Hepatocyte (in vitro differentiated cells): ENCODE measurements around the gene PIGN. TPM values are rescaled to one million over a fixed set of nuclear protein-coding genes. Genes with fewer than 3 reads are reported as not detected.

Source experiments
- DNase-seq: peaks from one replicate; pipeline ENCODE4 v3.0.0-alpha.2; 2016; ENCODE audit warnings: low spot score
- H2AFZ ChIP-seq: fragments of 200-600 bp; sonication (generic); 2 replicates; pipeline ENCODE4 v1.6.0; 2016; ENCODE audit warnings: antibody characterized with exemption, mild to moderate bottlenecking
- H3K27ac ChIP-seq: fragments of 200-600 bp; sonication (generic); 2 replicates; pipeline ENCODE4 v1.5.1; 2016; ENCODE audit warnings: mild to moderate bottlenecking
- H3K27me3 ChIP-seq: fragments of 200-600 bp; sonication (generic); 2 replicates; pipeline ENCODE4 v1.6.1; 2016
- H3K36me3 ChIP-seq: fragments of 200-600 bp; sonication (generic); replicated peaks from 2 replicates; pipeline ENCODE4 v1.5.1; 2016; ENCODE audit warnings: low read depth; ENCODE audit not compliant: insufficient read depth
- H3K4me1 ChIP-seq: fragments of 200-600 bp; sonication (generic); 2 replicates; pipeline ENCODE4 v1.5.1; 2016; ENCODE audit warnings: mild to moderate bottlenecking, moderate library complexity; ENCODE audit not compliant: insufficient read depth
- H3K4me2 ChIP-seq: fragments of 200-600 bp; sonication (generic); 2 replicates; pipeline ENCODE4 v1.6.0; 2016
- H3K4me3 ChIP-seq: fragments of 200-600 bp; sonication (generic); 2 replicates; pipeline ENCODE4 v1.5.1; 2016; ENCODE audit warnings: mild to moderate bottlenecking
- H3K79me2 ChIP-seq: fragments of 200-600 bp; sonication (generic); 2 replicates; pipeline ENCODE4 v1.6.0; 2017; ENCODE audit warnings: mild to moderate bottlenecking
- H3K9me2 ChIP-seq: fragments of 200-600 bp; sonication (generic); replicated peaks from 2 replicates; pipeline ENCODE4 v1.6.0; 2017; ENCODE audit warnings: mild to moderate bottlenecking; ENCODE audit not compliant: insufficient read depth
- H3K9me3 ChIP-seq: fragments of 200-600 bp; sonication (generic); 2 replicates; pipeline ENCODE4 v1.5.1; 2016; ENCODE audit warnings: low read depth, mild to moderate bottlenecking
- H4K20me1 ChIP-seq: fragments of 200-600 bp; sonication (generic); 2 replicates; pipeline ENCODE4 v1.6.0; 2016; ENCODE audit warnings: mild to moderate bottlenecking; ENCODE audit not compliant: insufficient read depth, poor library complexity, severe bottlenecking
- CTCF ChIP-seq: fragments of 200-600 bp; sonication (generic); IDR thresholded peaks from 2 replicates; pipeline ENCODE4 v1.5.1; 2016; ENCODE audit warnings: antibody characterized with exemption, mild to moderate bottlenecking; ENCODE audit not compliant: poor library complexity
- EZH2 ChIP-seq: fragments of 200-600 bp; sonication (generic); IDR thresholded peaks from 2 replicates; pipeline ENCODE4 v1.6.1; 2016; ENCODE audit warnings: antibody characterized with exemption, mild to moderate bottlenecking, borderline replicate concordance
- EZH2phosphoT487 ChIP-seq: fragments of 200-600 bp; sonication (generic); IDR thresholded peaks from one replicate; pipeline ENCODE4 v1.6.1; 2018; ENCODE audit warnings: antibody characterized with exemption, mild to moderate bottlenecking, low read depth, moderate library complexity; ENCODE audit not compliant: unreplicated experiment, severe bottlenecking
- WGBS: methylation state at CpG from one replicate; pipeline ENCODE4 v1.1.6; 2016; ENCODE audit warnings: low lambda C conversion rate; ENCODE audit errors: missing lambda C conversion rate; 5-methylcytosine and 5-hydroxymethylcytosine counted together
- polyA plus RNA-seq: library from polyadenylated mRNA; unstranded; fragments of >200 nt; fragmentation: Nextera tagmentation; extraction: Ambion mirVana; gene quantifications from 2 replicates; pipeline ENCODE4 v1.2.1, GENCODE V29; 2016
- total RNA-seq: library from RNA; depleted of rRNA; stranded (reverse); fragments of >200 nt; gene quantifications from 2 replicates; pipeline ENCODE4 v1.2.3, GENCODE V29; 2014

Gene PIGN
- total and polyA plus RNA-seq, 2 experiments from 2014 or later: 18.9 to 42.9 TPM

GRCh38 chr18:62187543-62188510 is 971 bp upstream of the PIGN start:
- WGBS: 2% methylated on average over 54 of the region's 54 CpGs

DNA sequence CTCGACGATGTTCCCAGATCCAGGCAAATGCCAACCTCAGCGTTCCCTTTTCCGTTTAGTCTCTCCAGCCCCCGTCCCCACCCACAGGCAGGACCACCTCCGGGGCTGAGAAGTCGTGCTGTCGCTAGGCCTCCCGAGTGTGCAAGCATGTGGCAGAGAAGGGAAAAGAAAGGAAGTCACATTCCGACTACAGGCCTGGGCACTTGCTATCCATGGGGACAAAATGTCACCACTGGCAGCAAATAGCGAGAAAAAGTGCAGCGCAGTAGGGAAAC is 420 bp downstream of the PIGN start:
- peak overlapping the region; percentile 79 for H2AFZ ChIP-seq
- H3K27me3 ChIP-seq: no peaks in the 10 kb centered on the region
- H3K4me2 ChIP-seq: peak overlapping the region; percentile 82
- H3K9me2 ChIP-seq: no peaks in the 10 kb centered on the region
- peaks cover 75% of the 10 kb centered on the region for H3K79me2 ChIP-seq
- TF ChIP-seq EZH2 (no peak), CTCF (no peak), EZH2phosphoT487 (no peak)
- peak overlapping the region; percentile 49 for H3K4me3 ChIP-seq
- H3K4me1 ChIP-seq: peaks cover 19% of the 10 kb centered on the region
- H4K20me1 ChIP-seq: peaks cover 23% of the 10 kb centered on the region
- no peaks in the 10 kb centered on the region for H3K9me3 ChIP-seq
- no peak for DNase-seq
- WGBS: 3% methylated on average over 12 of the region's 12 CpGs
- H3K36me3 ChIP-seq: no peaks in the 10 kb centered on the region
- H3K27ac ChIP-seq: peak overlapping the region; percentile 74

More at GRCh38 chr18:62187543-62188510, 971 bp upstream of the PIGN start:
- DNase-seq: peak; percentile 62
- Histone ChIP-seq H3K4me3 (peak overlapping the region; percentile 51), H2AFZ (peak overlapping the region; percentile 75), H3K9me3 (no peaks in the 10 kb centered on the region), H3K4me1 (peaks cover 19% of the 10 kb centered on the region), H4K20me1 (peaks cover 30% of the 10 kb centered on the region), H3K36me3 (no peaks in the 10 kb centered on the region), H3K9me2 (no peaks in the 10 kb centered on the region), H3K79me2 (peaks cover 80% of the 10 kb centered on the region), H3K4me2 (peak overlapping the region; percentile 93), H3K27me3 (no peaks in the 10 kb centered on the region), H3K27ac (peak overlapping the region; percentile 80)
- no peak for TF ChIP-seq EZH2phosphoT487
- no peak for TF ChIP-seq EZH2

GRCh38 chr18:62183578-62184195 is 3.2 kb downstream of the PIGN start:
- no peaks in the 10 kb centered on the region for H3K9me2 ChIP-seq
- H3K79me2 ChIP-seq: peaks cover 58% of the 10 kb centered on the region
- peak; percentile 74 for DNase-seq
- H3K27me3 ChIP-seq: no peaks in the 10 kb centered on the region
- H2AFZ ChIP-seq: no peak overlapping the region
- no peak overlapping the region for H3K4me3 ChIP-seq
- TF ChIP-seq CTCF (peak; percentile 91), EZH2phosphoT487 (no peak), EZH2 (no peak)
- no peaks in the 10 kb centered on the region for H3K36me3 ChIP-seq
- H3K4me1 ChIP-seq: peaks cover 10% of the 10 kb centered on the region
- H4K20me1 ChIP-seq: peaks cover 4% of the 10 kb centered on the region
- 4% methylated on average over 2 of the region's 2 CpGs for WGBS
- no peak overlapping the region for H3K4me2 ChIP-seq
- no peaks in the 10 kb centered on the region for H3K9me3 ChIP-seq
- no peak overlapping the region for H3K27ac ChIP-seq

- no peaks in the 10 kb centered on the region for H3K9me2 ChIP-seq
- no peak overlapping the region for H3K4me2 ChIP-seq
- DNase-seq: no peak
- H3K79me2 ChIP-seq: peaks cover 46% of the 10 kb centered on the region
- H3K4me1 ChIP-seq: peaks cover 10% of the 10 kb centered on the region
- no peak overlapping the region for H3K27ac ChIP-seq
- TF ChIP-seq CTCF: no peak
- TF ChIP-seq EZH2: no peak
- no peak for TF ChIP-seq EZH2phosphoT487
- no peaks in the 10 kb centered on the region for H3K36me3 ChIP-seq
- no peaks in the 10 kb centered on the region for H4K20me1 ChIP-seq
- H3K4me3 ChIP-seq: no peak overlapping the region
- WGBS: 78% methylated on average over 3 of the region's 3 CpGs
- H3K9me3 ChIP-seq: no peaks in the 10 kb centered on the region
- H3K27me3 ChIP-seq: no peaks in the 10 kb centered on the region
- H2AFZ ChIP-seq: no peak overlapping the region
These were observed 4.6 kb downstream of the PIGN start for GRCh38 chr18:62182220-62182619.
